ENCODE results near the gene CSNK1D.

- TF ChIP-seq CTCF (IDR thresholded peaks at IDR 0.05) (no peak), POLR2A (IDR thresholded peaks at IDR 0.05) (no peak)
Observed at GRCh38 chr17:82227629-82228277, 45.7 kb downstream of the CSNK1D start.

All from adrenal gland (tissue), 5 donors.